ENCODE data around the gene NRP2. TPM values are rescaled to one million over a fixed set of nuclear protein-coding genes. Genes with fewer than 3 reads are reported as not detected.

The NRP2 gene
- total and polyA plus RNA-seq, 10 donors = 3.1 to 49.9 (median 26.2) TPM

- no peak overlapping the region for H3K4me3 ChIP-seq
- H3K27me3 ChIP-seq (replicated peaks in 1 of 7) = no peaks in the 10 kb centered on the region
- no peak overlapping the region for H3K27ac ChIP-seq
- no peaks in the 10 kb centered on the region for H3K9me3 ChIP-seq
- WGBS, 5 donors = 79 to 88% (median 84%) methylated on average over 7 of the region's 7 CpGs
- intact Hi-C loops (cut with DNase I; ENCODE audit: low total_unique reads) = no loop called here
- peaks cover 0 to 11% (median 3%) of the 10 kb centered on the region in 6 donors for H3K4me1 ChIP-seq
- no peaks in the 10 kb centered on the region for H3K36me3 ChIP-seq
- no peak for DNase-seq
- no peak for TF ChIP-seq POLR2AphosphoS5 (IDR thresholded peaks at IDR 0.05)
- TF ChIP-seq POLR2A (IDR thresholded peaks at IDR 0.05) = no peak
- TF ChIP-seq, protein P1, sequence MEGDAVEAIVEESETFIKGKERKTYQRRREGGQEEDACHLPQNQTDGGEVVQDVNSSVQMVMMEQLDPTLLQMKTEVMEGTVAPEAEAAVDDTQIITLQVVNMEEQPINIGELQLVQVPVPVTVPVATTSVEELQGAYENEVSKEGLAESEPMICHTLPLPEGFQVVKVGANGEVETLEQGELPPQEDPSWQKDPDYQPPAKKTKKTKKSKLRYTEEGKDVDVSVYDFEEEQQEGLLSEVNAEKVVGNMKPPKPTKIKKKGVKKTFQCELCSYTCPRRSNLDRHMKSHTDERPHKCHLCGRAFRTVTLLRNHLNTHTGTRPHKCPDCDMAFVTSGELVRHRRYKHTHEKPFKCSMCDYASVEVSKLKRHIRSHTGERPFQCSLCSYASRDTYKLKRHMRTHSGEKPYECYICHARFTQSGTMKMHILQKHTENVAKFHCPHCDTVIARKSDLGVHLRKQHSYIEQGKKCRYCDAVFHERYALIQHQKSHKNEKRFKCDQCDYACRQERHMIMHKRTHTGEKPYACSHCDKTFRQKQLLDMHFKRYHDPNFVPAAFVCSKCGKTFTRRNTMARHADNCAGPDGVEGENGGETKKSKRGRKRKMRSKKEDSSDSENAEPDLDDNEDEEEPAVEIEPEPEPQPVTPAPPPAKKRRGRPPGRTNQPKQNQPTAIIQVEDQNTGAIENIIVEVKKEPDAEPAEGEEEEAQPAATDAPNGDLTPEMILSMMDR (IDR thresholded peaks at IDR 0.05 in 8 of 11, conservative IDR thresholded peaks at IDR 0.05 in 3 of 11) = no peak
Measured at GRCh38 chr2:205656461-205656860, 25.8 kb upstream of the NRP2 start.

DNA sequence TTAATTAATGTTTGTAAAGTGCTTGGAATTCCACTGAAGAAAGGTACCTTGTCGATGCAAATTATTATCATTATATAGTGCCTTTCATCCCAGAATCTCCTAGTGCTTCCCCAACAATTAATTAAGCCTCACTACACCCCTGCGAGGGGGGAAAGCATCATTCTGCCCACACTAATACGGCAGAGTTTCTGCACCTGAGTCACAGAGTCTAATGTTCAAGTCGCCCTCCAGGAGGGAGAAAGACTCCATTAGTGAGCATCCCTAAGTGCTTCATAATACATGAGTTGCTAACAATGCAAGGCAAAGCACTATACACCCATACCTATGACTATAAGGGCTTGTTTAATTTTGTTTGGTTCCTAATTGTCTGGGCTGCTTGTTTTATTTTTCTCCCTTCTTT, 25.4 kb upstream of the NRP2 start:
- no peak overlapping the region for H3K27ac ChIP-seq
- no peak for TF ChIP-seq POLR2A (IDR thresholded peaks at IDR 0.05)

GRCh38 chr2:205657579-205657978, 24.7 kb upstream of the NRP2 start:
- 55 to 80% (median 75%) methylated on average over 3 of the region's 3 CpGs for WGBS, 5 donors
- H3K4me3 ChIP-seq = no peak overlapping the region
- intact Hi-C loops (cut with DNase I; ENCODE audit: low total_unique reads) = no loop called here
- H3K4me1 ChIP-seq = peaks cover 0 to 11% (median 3%) of the 10 kb centered on the region in 6 donors
- no peaks in the 10 kb centered on the region for H3K36me3 ChIP-seq
- no peaks in the 10 kb centered on the region for H3K9me3 ChIP-seq
- TF ChIP-seq POLR2AphosphoS5 (IDR thresholded peaks at IDR 0.05) (no peak), POLR2A (IDR thresholded peaks at IDR 0.05) (no peak)
- TF ChIP-seq, protein P1 (IDR thresholded peaks at IDR 0.05 in 8 of 11, conservative IDR thresholded peaks at IDR 0.05 in 3 of 11) = no peak
- no peak for DNase-seq
- no peaks in the 10 kb centered on the region for H3K27me3 ChIP-seq (replicated peaks in 1 of 7)
- no peak overlapping the region for H3K27ac ChIP-seq

More for the DNA sequence above, 25.4 kb upstream of the NRP2 start:
- 81 to 91% (median 87%) methylated on average over 4 of the region's 4 CpGs for WGBS, 5 donors
- intact Hi-C loops (cut with DNase I; ENCODE audit: low total_unique reads) = no loop called here
- Histone ChIP-seq H3K9me3 (no peaks in the 10 kb centered on the region), H3K4me1 (peaks cover 0 to 11% (median 3%) of the 10 kb centered on the region in 6 donors), H3K4me3 (no peak overlapping the region), H3K36me3 (no peaks in the 10 kb centered on the region), H3K27me3 (replicated peaks in 1 of 7) (no peaks in the 10 kb centered on the region)
- DNase-seq = no peak

- no peak for DNase-seq
- no peak overlapping the region for H3K27ac ChIP-seq
- no peak overlapping the region for H3K4me3 ChIP-seq
- H3K27me3 ChIP-seq (replicated peaks in 1 of 7) = no peaks in the 10 kb centered on the region
- TF ChIP-seq POLR2A (IDR thresholded peaks at IDR 0.05) (no peak), POLR2AphosphoS5 (IDR thresholded peaks at IDR 0.05) (no peak)
- TF ChIP-seq, protein P1 (IDR thresholded peaks at IDR 0.05 in 8 of 11, conservative IDR thresholded peaks at IDR 0.05 in 3 of 11) = no peak
- no peaks in the 10 kb centered on the region for H3K9me3 ChIP-seq
- H3K4me1 ChIP-seq = peaks cover 0 to 11% (median 3%) of the 10 kb centered on the region in 6 donors
- H3K36me3 ChIP-seq = no peaks in the 10 kb centered on the region
- intact Hi-C loops (cut with DNase I; ENCODE audit: low total_unique reads) = no loop called here
- 60 to 80% (median 74%) methylated on average over 2 of the region's 2 CpGs for WGBS, 5 donors
Measured at GRCh38 chr2:205658068-205658467, 24.2 kb upstream of the NRP2 start.

DNA sequence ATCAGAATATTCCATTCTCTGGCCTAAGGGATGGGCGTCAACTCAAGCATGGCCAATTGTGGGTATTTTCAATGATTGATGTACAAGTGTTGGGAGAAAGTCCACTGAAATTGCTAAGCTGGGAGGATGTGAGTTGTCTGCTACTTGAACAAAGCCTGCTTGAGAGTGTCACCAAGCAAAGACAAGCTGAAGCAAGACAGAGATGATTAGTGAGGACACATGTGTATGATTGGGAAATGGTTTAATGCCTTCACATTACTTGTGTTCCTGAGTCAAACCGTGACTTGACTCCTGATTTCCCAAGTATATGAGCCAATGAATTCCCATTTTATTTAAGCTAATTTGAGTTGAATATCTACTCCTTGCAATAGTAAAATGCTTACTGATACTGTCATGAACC, 23.7 kb upstream of the NRP2 start:
- no peak for TF ChIP-seq POLR2AphosphoS5 (IDR thresholded peaks at IDR 0.05)
- TF ChIP-seq, protein P1 (IDR thresholded peaks at IDR 0.05 in 8 of 11, conservative IDR thresholded peaks at IDR 0.05 in 3 of 11) = no peak
- no peak for TF ChIP-seq POLR2A (IDR thresholded peaks at IDR 0.05)
- no peak for DNase-seq
- intact Hi-C loops (cut with DNase I; ENCODE audit: low total_unique reads) = no loop called here
- Histone ChIP-seq H3K9me3 (no peaks in the 10 kb centered on the region), H3K36me3 (no peaks in the 10 kb centered on the region), H3K27ac (no peak overlapping the region), H3K4me3 (no peak overlapping the region), H3K4me1 (peaks cover 0 to 11% (median 3%) of the 10 kb centered on the region in 6 donors), H3K27me3 (replicated peaks in 1 of 7) (no peaks in the 10 kb centered on the region)
- WGBS, 5 donors = 86 to 96% (median 89%) methylated on average over 2 of the region's 2 CpGs
